ENCODE data around the gene CACNG1. TPM values are rescaled to one million over a fixed set of nuclear protein-coding genes. Genes with fewer than 3 reads are reported as not detected.

Gene CACNG1
- total and polyA plus RNA-seq, 2 donors (not counting 3 experiments of a cell fraction or from before 2014, with no cell fraction given) = not detected

DNA sequence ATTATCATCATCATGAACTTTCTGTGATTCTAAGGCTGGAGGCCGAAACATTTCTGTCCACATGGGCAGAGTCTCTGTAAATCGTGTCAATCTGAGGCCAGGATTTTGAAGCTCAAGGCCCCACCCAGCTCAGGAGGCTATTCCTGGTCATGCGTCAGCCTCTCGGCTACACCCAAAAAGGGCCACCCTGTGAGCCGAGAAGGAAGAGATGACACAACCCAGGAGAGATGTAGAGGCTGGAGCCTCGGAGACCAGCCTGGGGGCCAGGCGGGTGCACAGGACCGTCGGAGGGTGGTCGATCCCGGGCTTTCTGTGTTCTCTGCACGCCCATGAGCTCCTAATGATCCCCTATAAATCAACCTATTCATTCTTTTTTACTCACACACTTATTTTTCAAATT is 1.1 kb upstream of the CACNG1 start:
- CTCF ChIA-PET = interaction anchor here (1.0 kb wide), 1 partner anchor 20 kb away, joined by 3 read pairs; no protein-coding TSS in a partner anchor
- no peaks in the 10 kb centered on the region for H3K27me3 ChIP-seq (ENCODE audit: control insufficient read depth in 2 of 2, insufficient read depth in 2 of 2, low read length in 2 of 2)
- intact Hi-C loops (cut with micrococcal nuclease) = no loop called here

More for the DNA sequence above, 1.1 kb upstream of the CACNG1 start:
- TF ChIP-seq POLR2A (IDR thresholded peaks at IDR 0.05; ENCODE audit: low read depth, low read length) (no peak), JUN (IDR thresholded peaks at IDR 0.05; ENCODE audit: borderline replicate concordance, insufficient read depth, insufficient read length, low read depth) (no peak), GATA2 (IDR thresholded peaks at IDR 0.05; ENCODE audit: insufficient read depth, insufficient read length, low read depth, low read length) (no peak), MYC (IDR thresholded peaks at IDR 0.05; ENCODE audit: low read depth, low read length) (no peak), EZH2 (IDR thresholded peaks at IDR 0.05; ENCODE audit: borderline replicate concordance, low read depth, low read length, severe bottlenecking) (no peak), POLR2AphosphoS5 (IDR thresholded peaks at IDR 0.05; ENCODE audit: insufficient read depth, low read depth, low read length) (no peak)
- TF ChIP-seq, protein P1, sequence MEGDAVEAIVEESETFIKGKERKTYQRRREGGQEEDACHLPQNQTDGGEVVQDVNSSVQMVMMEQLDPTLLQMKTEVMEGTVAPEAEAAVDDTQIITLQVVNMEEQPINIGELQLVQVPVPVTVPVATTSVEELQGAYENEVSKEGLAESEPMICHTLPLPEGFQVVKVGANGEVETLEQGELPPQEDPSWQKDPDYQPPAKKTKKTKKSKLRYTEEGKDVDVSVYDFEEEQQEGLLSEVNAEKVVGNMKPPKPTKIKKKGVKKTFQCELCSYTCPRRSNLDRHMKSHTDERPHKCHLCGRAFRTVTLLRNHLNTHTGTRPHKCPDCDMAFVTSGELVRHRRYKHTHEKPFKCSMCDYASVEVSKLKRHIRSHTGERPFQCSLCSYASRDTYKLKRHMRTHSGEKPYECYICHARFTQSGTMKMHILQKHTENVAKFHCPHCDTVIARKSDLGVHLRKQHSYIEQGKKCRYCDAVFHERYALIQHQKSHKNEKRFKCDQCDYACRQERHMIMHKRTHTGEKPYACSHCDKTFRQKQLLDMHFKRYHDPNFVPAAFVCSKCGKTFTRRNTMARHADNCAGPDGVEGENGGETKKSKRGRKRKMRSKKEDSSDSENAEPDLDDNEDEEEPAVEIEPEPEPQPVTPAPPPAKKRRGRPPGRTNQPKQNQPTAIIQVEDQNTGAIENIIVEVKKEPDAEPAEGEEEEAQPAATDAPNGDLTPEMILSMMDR (IDR thresholded peaks at IDR 0.05; ENCODE audit: extremely low read depth in 1 of 2, insufficient read depth in 1 of 2, low read depth in 1 of 2, low read length in 2 of 2) = no peak
- TF ChIP-seq, protein P2, sequence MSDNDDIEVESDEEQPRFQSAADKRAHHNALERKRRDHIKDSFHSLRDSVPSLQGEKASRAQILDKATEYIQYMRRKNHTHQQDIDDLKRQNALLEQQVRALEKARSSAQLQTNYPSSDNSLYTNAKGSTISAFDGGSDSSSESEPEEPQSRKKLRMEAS (IDR thresholded peaks at IDR 0.05; ENCODE audit: insufficient read depth, insufficient read length) = no peak
- Histone ChIP-seq H2AFZ (ENCODE audit: low read depth, low read length) (no peak overlapping the region), H3K9ac (replicated peaks; ENCODE audit: extremely low read depth, insufficient read depth, low read length) (no peak overlapping the region), H3K9me1 (replicated peaks; ENCODE audit: control insufficient read depth, extremely low read depth, insufficient read depth, low read length) (no peaks in the 10 kb centered on the region), H3K79me2 (ENCODE audit: control insufficient read depth, insufficient read depth, low read length) (no peaks in the 10 kb centered on the region), H3K4me3 (replicated peaks in 1 of 3; ENCODE audit: insufficient read depth in 1 of 3, low read depth in 1 of 3, low read length in 3 of 3) (no peak overlapping the region), H3K4me1 (ENCODE audit: control insufficient read depth, extremely low read depth, insufficient read depth, low read length) (no peaks in the 10 kb centered on the region), H4K20me1 (replicated peaks; ENCODE audit: control insufficient read depth, extremely low read depth, insufficient read depth, low read length) (no peaks in the 10 kb centered on the region), H3K27ac (ENCODE audit: insufficient read depth, low read depth, low read length) (no peak overlapping the region), H3K36me3 (ENCODE audit: control insufficient read depth in 2 of 2, extremely low read depth in 1 of 2, insufficient read depth in 2 of 2, low read length in 2 of 2) (no peaks in the 10 kb centered on the region), H3K9me3 (replicated peaks; ENCODE audit: control insufficient read depth, insufficient read depth, low read length) (no peaks in the 10 kb centered on the region), H3K4me2 (ENCODE audit: insufficient read depth, low read length) (no peak overlapping the region)
- FAIRE-seq = no peak
- dilution Hi-C loops (cut with MboI; ENCODE audit: extremely low pct_ligation_motif_present, low sequenced_read_pairs) = no loop called here
- POLR2A ChIA-PET = no interaction called here
- DNase-seq (ENCODE audit: low read depth, low spot score) = no peak
- BruUV-seq (replicated peaks) = no TSS peak

Measured in endothelial cell of umbilical vein (primary cell).